HUES64 (cell line): ENCODE results near the gene MACROD2.

Experiments used
- H3K27ac ChIP-seq: 2 replicates; pipeline ENCODE4 v1.7.0; 2013; ENCODE audit warnings: low read depth, low read length, inconsistent platforms
- H3K27me3 ChIP-seq: 2 replicates; pipeline ENCODE4 v1.6.1; 2013; ENCODE audit warnings: mild to moderate bottlenecking, low read length; ENCODE audit not compliant: insufficient read depth
- H3K36me3 ChIP-seq: 2 replicates; pipeline ENCODE4 v1.6.1; 2013; ENCODE audit warnings: mild to moderate bottlenecking, low read length; ENCODE audit not compliant: insufficient read depth
- H3K4me1 ChIP-seq: 2 replicates; pipeline ENCODE4 v1.6.1; 2013; ENCODE audit warnings: mild to moderate bottlenecking, low read length, moderate library complexity; ENCODE audit not compliant: insufficient read depth
- H3K4me3 ChIP-seq: 2 replicates; pipeline ENCODE4 v1.5.1; 2013; ENCODE audit warnings: mild to moderate bottlenecking, low read length, moderate library complexity
- H3K9ac ChIP-seq: 2 replicates; pipeline ENCODE4 v1.6.1; 2013; ENCODE audit warnings: mild to moderate bottlenecking, low read depth, low read length
- H3K9me3 ChIP-seq: 2 replicates; pipeline ENCODE4 v1.6.1; 2013; ENCODE audit warnings: low read depth, low read length; ENCODE audit not compliant: insufficient read depth
- WGBS: fragments of 150-250, 120-280 bp; methylation state at CpG from one replicate; pipeline ENCODE4 v1.1.7; 2013; ENCODE audit warnings: missing lambda C conversion rate; 5-methylcytosine and 5-hydroxymethylcytosine counted together

The MACROD2 gene

GRCh38 chr20:15030826-15031225, 1035.5 kb downstream of the MACROD2 start:
- Histone ChIP-seq H3K9me3 (no peaks in the 10 kb centered on the region), H3K27ac (no peak overlapping the region), H3K4me3 (no peak overlapping the region), H3K27me3 (no peaks in the 10 kb centered on the region), H3K9ac (no peak overlapping the region), H3K4me1 (no peaks in the 10 kb centered on the region), H3K36me3 (no peaks in the 10 kb centered on the region)
- 94% methylated on average over 14 of the region's 14 CpGs for WGBS

GRCh38 chr20:15031546-15032351, 1036.4 kb downstream of the MACROD2 start:
- Histone ChIP-seq H3K9ac (no peak overlapping the region), H3K4me3 (no peak overlapping the region), H3K27ac (no peak overlapping the region), H3K9me3 (no peaks in the 10 kb centered on the region), H3K27me3 (no peaks in the 10 kb centered on the region), H3K36me3 (no peaks in the 10 kb centered on the region), H3K4me1 (no peaks in the 10 kb centered on the region)
- WGBS, result 97% methylated on average over 32 of the region's 32 CpGs

GRCh38 chr20:15032352-15032622, 1037.0 kb downstream of the MACROD2 start:
- no peaks in the 10 kb centered on the region for H3K27me3 ChIP-seq
- H3K36me3 ChIP-seq, result no peaks in the 10 kb centered on the region
- H3K9ac ChIP-seq, result no peak overlapping the region
- H3K27ac ChIP-seq, result no peak overlapping the region
- no peaks in the 10 kb centered on the region for H3K9me3 ChIP-seq
- 96% methylated on average over 11 of the region's 11 CpGs for WGBS
- no peaks in the 10 kb centered on the region for H3K4me1 ChIP-seq
- H3K4me3 ChIP-seq, result no peak overlapping the region

- 94% methylated on average over 4 of the region's 4 CpGs for WGBS
- no peak overlapping the region for H3K4me3 ChIP-seq
- no peak overlapping the region for H3K27ac ChIP-seq
- H3K9ac ChIP-seq, result no peak overlapping the region
- H3K9me3 ChIP-seq, result no peaks in the 10 kb centered on the region
- H3K4me1 ChIP-seq, result no peaks in the 10 kb centered on the region
- no peaks in the 10 kb centered on the region for H3K27me3 ChIP-seq
- no peaks in the 10 kb centered on the region for H3K36me3 ChIP-seq
Measured at GRCh38 chr20:15033269-15033668, 1038.0 kb downstream of the MACROD2 start.

GRCh38 chr20:15033891-15034290, 1038.6 kb downstream of the MACROD2 start:
- 92% methylated on average over 8 of the region's 8 CpGs for WGBS
- Histone ChIP-seq H3K9me3 (no peaks in the 10 kb centered on the region), H3K4me3 (no peak overlapping the region), H3K36me3 (no peaks in the 10 kb centered on the region), H3K9ac (no peak overlapping the region), H3K27ac (no peak overlapping the region), H3K27me3 (no peaks in the 10 kb centered on the region), H3K4me1 (no peaks in the 10 kb centered on the region)

GRCh38 chr20:15036948-15037347, 1041.6 kb downstream of the MACROD2 start:
- Histone ChIP-seq H3K9me3 (no peaks in the 10 kb centered on the region), H3K9ac (no peak overlapping the region), H3K4me3 (no peak overlapping the region), H3K36me3 (no peaks in the 10 kb centered on the region), H3K27ac (no peak overlapping the region), H3K27me3 (no peaks in the 10 kb centered on the region), H3K4me1 (no peaks in the 10 kb centered on the region)
- 93% methylated on average over 2 of the region's 3 CpGs for WGBS

GRCh38 chr20:15039088-15039752, 1043.9 kb downstream of the MACROD2 start:
- Histone ChIP-seq H3K4me3 (no peak overlapping the region), H3K9ac (no peak overlapping the region), H3K9me3 (no peaks in the 10 kb centered on the region), H3K36me3 (no peaks in the 10 kb centered on the region), H3K27me3 (no peaks in the 10 kb centered on the region), H3K27ac (no peak overlapping the region), H3K4me1 (no peaks in the 10 kb centered on the region)
- 96% methylated on average over 2 of the region's 2 CpGs for WGBS

- Histone ChIP-seq H3K36me3 (no peaks in the 10 kb centered on the region), H3K27me3 (no peaks in the 10 kb centered on the region), H3K9ac (no peak overlapping the region), H3K4me3 (no peak overlapping the region), H3K9me3 (no peaks in the 10 kb centered on the region), H3K27ac (no peak overlapping the region), H3K4me1 (no peaks in the 10 kb centered on the region)
- 100% methylated on average over 1 of the region's 1 CpG for WGBS
Measured at GRCh38 chr20:15042723-15043122, 1047.4 kb downstream of the MACROD2 start.

GRCh38 chr20:15045246-15045645, 1049.9 kb downstream of the MACROD2 start:
- WGBS, result 91% methylated on average over 4 of the region's 4 CpGs
- no peaks in the 10 kb centered on the region for H3K4me1 ChIP-seq
- H3K4me3 ChIP-seq, result no peak overlapping the region
- H3K36me3 ChIP-seq, result no peaks in the 10 kb centered on the region
- no peaks in the 10 kb centered on the region for H3K27me3 ChIP-seq
- no peak overlapping the region for H3K27ac ChIP-seq
- no peaks in the 10 kb centered on the region for H3K9me3 ChIP-seq
- H3K9ac ChIP-seq, result no peak overlapping the region

- 90% methylated on average over 2 of the region's 2 CpGs for WGBS
- Histone ChIP-seq H3K4me1 (no peaks in the 10 kb centered on the region), H3K4me3 (no peak overlapping the region), H3K27ac (no peak overlapping the region), H3K36me3 (no peaks in the 10 kb centered on the region), H3K9ac (no peak overlapping the region), H3K9me3 (no peaks in the 10 kb centered on the region), H3K27me3 (no peaks in the 10 kb centered on the region)
Measured at GRCh38 chr20:15047042-15047441, 1051.7 kb downstream of the MACROD2 start.

GRCh38 chr20:15047601-15048000, 1052.3 kb downstream of the MACROD2 start:
- Histone ChIP-seq H3K4me1 (no peaks in the 10 kb centered on the region), H3K27me3 (no peaks in the 10 kb centered on the region), H3K27ac (no peak overlapping the region), H3K4me3 (no peak overlapping the region), H3K9ac (no peak overlapping the region), H3K36me3 (no peaks in the 10 kb centered on the region), H3K9me3 (no peaks in the 10 kb centered on the region)
- 88% methylated on average over 1 of the region's 1 CpG for WGBS
